GM10266 (cell line): ENCODE results near the gene SLC43A1.

Experiments
- DNase-seq: peaks from one replicate; pipeline ENCODE4 v3.0.0; 2012; ENCODE audit errors: extremely low spot score
- CTCF ChIP-seq: IDR thresholded peaks from 2 replicates; pipeline ENCODE4 v1.5.1; 2012; ENCODE audit warnings: mild to moderate bottlenecking, low read depth; ENCODE audit not compliant: control insufficient read depth, insufficient read depth; ENCODE audit errors: missing control alignments

Gene SLC43A1

GRCh38 chr11:57513452-57513795, 2.1 kb downstream of the SLC43A1 start:
- TF ChIP-seq CTCF: no peak
- no peak for DNase-seq

- no peak for TF ChIP-seq CTCF
- DNase-seq: no peak
Measured at GRCh38 chr11:57512646-57513451, 2.7 kb downstream of the SLC43A1 start.

- DNase-seq: no peak
- no peak for TF ChIP-seq CTCF
Measured at GRCh38 chr11:57511741-57512430, 3.6 kb downstream of the SLC43A1 start.

GRCh38 chr11:57508341-57509170, 6.9 kb downstream of the SLC43A1 start:
- TF ChIP-seq CTCF: no peak
- DNase-seq: no peak

GRCh38 chr11:57506522-57506921, 9.0 kb downstream of the SLC43A1 start:
- TF ChIP-seq CTCF: no peak
- DNase-seq: no peak

- no peak for TF ChIP-seq CTCF
- DNase-seq: no peak
Measured at GRCh38 chr11:57504511-57504910, 11.0 kb downstream of the SLC43A1 start.
